Stomach (tissue), 9 donors: ENCODE results near the gene MBOAT2. TPM values are rescaled to one million over a fixed set of nuclear protein-coding genes. Genes with fewer than 3 reads are reported as not detected.

ENCODE experiments used
- DNase-seq, 2 donors: peaks; one replicate each; pipeline versions ENCODE4 v3.0.0 to v3.0.0-alpha.2; 2013 to 2019
- H3K27ac ChIP-seq, 5 donors: fragments of 200-600 bp in 4 of 5; sonication (generic) in 4 of 5; one replicate each; pipeline ENCODE4 v1.5.1; 2013 to 2019; ENCODE audit warnings: mild to moderate bottlenecking in 1 of 5, moderate library complexity in 1 of 5
- H3K27me3 ChIP-seq, 3 donors: fragments of 200-600 bp; sonication (generic); one replicate each; pipeline ENCODE4 v1.5.1; 2017 to 2019; ENCODE audit warnings: mixed run types in 1 of 3
- H3K36me3 ChIP-seq, 4 donors: fragments of 200-600 bp; sonication (generic); 1 replicate in 3 of 4; 2 replicates in 1 of 4; pipeline ENCODE4 v1.5.1; 2016 to 2019
- H3K4me1 ChIP-seq, 4 donors: fragments of 200-600 bp; sonication (generic); one replicate each; pipeline ENCODE4 v1.5.1; 2016 to 2019
- H3K4me3 ChIP-seq, 4 donors: fragments of 200-600 bp; sonication (generic) in 3 of 4; one replicate each; pipeline ENCODE4 v1.5.1; 2016 to 2019; ENCODE audit warnings: mild to moderate bottlenecking in 1 of 4
- H3K9me3 ChIP-seq, 4 donors: fragments of 200-600 bp; sonication (generic); one replicate each; pipeline ENCODE4 v1.5.1; 2016 to 2019
- CTCF ChIP-seq, 7 experiments: fragments of 450-650 bp in 4 of 7; fragments of 200-600 bp in 3 of 7; sonication (generic) in 3 of 7; IDR thresholded peaks; one replicate each; pipeline ENCODE4 v1.5.1; 2016 to 2019; ENCODE audit warnings: antibody characterized with exemption in 7 of 7, control low read depth in 2 of 7, mild to moderate bottlenecking in 1 of 7
- EP300 ChIP-seq: sonication (generic); formaldehyde crosslinking; IDR thresholded peaks from one replicate; pipeline ENCODE4 v1.6.1; 2017; ENCODE audit warnings: antibody characterized with exemption
- POLR2A ChIP-seq, 4 donors: fragments of 450-650 bp; IDR thresholded peaks; one replicate each; pipeline ENCODE4 v1.6.1; 2016; ENCODE audit warnings: antibody characterized with exemption in 4 of 4, control low read depth in 2 of 4, mild to moderate bottlenecking in 1 of 4, moderate library complexity in 1 of 4
- POLR2AphosphoS5 ChIP-seq, 3 donors: sonication (generic); formaldehyde crosslinking; IDR thresholded peaks; one replicate each; pipeline ENCODE4 v1.6.1; 2016; ENCODE audit warnings: antibody characterized with exemption in 3 of 3
- WGBS, 5 donors: extraction: QIAGEN DNeasy Blood & Tissue Kit in 3 of 5; methylation state at CpG; one replicate each; pipeline versions ENCODE4 v1.1.5 to v1.1.7; 2013 to 2018; 5-methylcytosine and 5-hydroxymethylcytosine counted together
- intact Hi-C: fragments of 100-400 bp; cut with DNase I; formaldehyde crosslinking; loops from one replicate; pipeline ENCODE4 v1.15.1; 2023; ENCODE audit warnings: low total_unique reads
- polyA plus RNA-seq, 3 donors: library from polyadenylated mRNA; stranded (reverse); fragments of 200-250 nt; gene quantifications; one replicate each; pipeline ENCODE4 v1.2.3, GENCODE V29; 2013
- total RNA-seq, 5 donors: library from RNA; depleted of rRNA; stranded (reverse); fragments of >200 nt; gene quantifications; one replicate each; pipeline versions ENCODE4 v1.1.0 to v1.2.3, GENCODE V29; 2014 to 2016
- donor health status: healthy with polysubstance abuse.
- donor health status: Bipolar disorder and iron deficiency.
- donor health status: healthy.

MBOAT2 gene
- total and polyA plus RNA-seq, 8 donors, result 2.2 to 65.5 (median 12.9) TPM

GRCh38 chr2:9006368-9006767 lies 2.9 kb upstream of the MBOAT2 start:
- no peak overlapping the region for H3K4me3 ChIP-seq
- no peaks in the 10 kb centered on the region for H3K36me3 ChIP-seq
- H3K27me3 ChIP-seq, result no peaks in the 10 kb centered on the region
- H3K9me3 ChIP-seq, result no peaks in the 10 kb centered on the region
- no peak for DNase-seq
- TF ChIP-seq CTCF (IDR thresholded peaks at IDR 0.05), result no peak
- no peak for TF ChIP-seq POLR2A (IDR thresholded peaks at IDR 0.05)
- no peak for TF ChIP-seq POLR2AphosphoS5 (IDR thresholded peaks at IDR 0.05)
- TF ChIP-seq EP300, result no peak
- H3K27ac ChIP-seq, result no peak overlapping the region
- 95 to 98% (median 97%) methylated on average over 3 of the region's 3 CpGs for WGBS, 5 donors
- intact Hi-C loops, result no loop called here
- peaks cover 0 to 32% (median 18%) of the 10 kb centered on the region in 4 donors for H3K4me1 ChIP-seq

GRCh38 chr2:9004338-9005204 lies 1.1 kb upstream of the MBOAT2 start:
- TF ChIP-seq EP300 (no peak), POLR2AphosphoS5 (IDR thresholded peaks at IDR 0.05) (no peak), POLR2A (IDR thresholded peaks at IDR 0.05) (no peak), CTCF (IDR thresholded peaks at IDR 0.05) (no peak)
- H3K9me3 ChIP-seq, result no peaks in the 10 kb centered on the region
- intact Hi-C loops, result no loop called here
- H3K4me3 ChIP-seq, result peak overlapping the region; percentile 76 to 87 (median 82)
- H3K4me1 ChIP-seq, result peaks cover 0 to 39% (median 18%) of the 10 kb centered on the region in 4 donors
- WGBS, 5 donors, result 22 to 34% (median 25%) methylated on average over 17 to 25 of the region's 25 CpGs
- peak overlapping the region; percentile 83 to 91 (median 88) for H3K27ac ChIP-seq
- H3K36me3 ChIP-seq, result no peaks in the 10 kb centered on the region
- no peaks in the 10 kb centered on the region for H3K27me3 ChIP-seq
- no peak for DNase-seq

- WGBS, 5 donors, result 0 to 1% (median 1%) methylated on average over 17 to 25 of the region's 25 CpGs; no CpG with 5 or more reads in 2 of the 5 donors
- no peak for DNase-seq
- Histone ChIP-seq H3K27me3 (no peaks in the 10 kb centered on the region), H3K4me1 (peaks cover 0 to 35% (median 18%) of the 10 kb centered on the region in 4 donors), H3K9me3 (no peaks in the 10 kb centered on the region), H3K4me3 (peak overlapping the region; percentile 76 to 87 (median 82)), H3K27ac (peak overlapping the region; percentile 46 to 90 (median 57)), H3K36me3 (no peaks in the 10 kb centered on the region)
- intact Hi-C loops, result no loop called here
- TF ChIP-seq POLR2A (IDR thresholded peaks at IDR 0.05), result no peak
Observed at GRCh38 chr2:9003366-9003615, 193 bp downstream of the MBOAT2 start.

GRCh38 chr2:9002637-9003365 lies 683 bp downstream of the MBOAT2 start:
- WGBS, 5 donors, result 2 to 5% (median 4%) methylated on average over 20 to 44 of the region's 44 CpGs
- H3K4me1 ChIP-seq, result peaks cover 0 to 35% (median 18%) of the 10 kb centered on the region in 4 donors
- TF ChIP-seq POLR2A (IDR thresholded peaks at IDR 0.05), result no peak
- TF ChIP-seq POLR2AphosphoS5 (IDR thresholded peaks at IDR 0.05), result no peak
- TF ChIP-seq EP300, result no peak
- no peak for TF ChIP-seq CTCF (IDR thresholded peaks at IDR 0.05)
- no peaks in the 10 kb centered on the region for H3K27me3 ChIP-seq
- intact Hi-C loops, result no loop called here
- peak overlapping the region; percentile 46 to 90 (median 57) for H3K27ac ChIP-seq
- no peaks in the 10 kb centered on the region for H3K9me3 ChIP-seq
- peak overlapping the region; percentile 76 to 87 (median 82) for H3K4me3 ChIP-seq
- no peaks in the 10 kb centered on the region for H3K36me3 ChIP-seq
- DNase-seq, result peak in 1 of 2 donors; percentile 56
